ENCODE data around the gene LMNB1.
"Not testable (repeated sequence)": the region's sequence is repeated elsewhere in the genome, so short reads cannot be mapped to it uniquely, and the experiment has no call there.

The LMNB1 gene

DNA sequence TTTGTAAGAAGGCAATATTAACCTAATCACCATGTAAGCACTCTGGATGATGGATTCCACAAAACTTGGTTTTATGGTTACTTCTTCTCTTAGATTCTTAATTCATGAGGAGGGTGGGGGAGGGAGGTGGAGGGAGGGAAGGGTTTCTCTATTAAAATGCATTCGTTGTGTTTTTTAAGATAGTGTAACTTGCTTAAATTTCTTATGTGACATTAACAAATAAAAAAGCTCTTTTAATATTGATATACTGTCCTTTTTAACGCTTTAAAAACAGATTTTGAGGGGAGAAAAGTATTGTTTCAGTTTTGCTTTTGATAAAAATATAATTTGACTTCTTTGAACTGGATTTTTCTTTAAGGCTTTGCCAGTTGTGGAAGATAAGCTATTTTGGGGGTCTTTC lies 59.8 kb downstream of the LMNB1 start:
- no peak overlapping the region for H3K27ac Mint-ChIP-seq
- no peaks in the 10 kb centered on the region for H3K9me3 Mint-ChIP-seq
- H3K4me1 Mint-ChIP-seq, result no peaks in the 10 kb centered on the region
- H3K27me3 Mint-ChIP-seq, result no peaks in the 10 kb centered on the region
- ATAC-seq, result no peak
- no peak for DNase-seq
- no peak overlapping the region for H3K4me3 Mint-ChIP-seq

- Mint-ChIP-seq H3K9me3 (no peaks in the 10 kb centered on the region), H3K4me3 (no peak overlapping the region), H3K27ac (no peak overlapping the region), H3K4me1 (no peaks in the 10 kb centered on the region), H3K27me3 (no peaks in the 10 kb centered on the region)
- DNase-seq, result no peak
- no peak for ATAC-seq
These were observed 60.3 kb downstream of the LMNB1 start for GRCh38 chr5:126837242-126837641.

DNA sequence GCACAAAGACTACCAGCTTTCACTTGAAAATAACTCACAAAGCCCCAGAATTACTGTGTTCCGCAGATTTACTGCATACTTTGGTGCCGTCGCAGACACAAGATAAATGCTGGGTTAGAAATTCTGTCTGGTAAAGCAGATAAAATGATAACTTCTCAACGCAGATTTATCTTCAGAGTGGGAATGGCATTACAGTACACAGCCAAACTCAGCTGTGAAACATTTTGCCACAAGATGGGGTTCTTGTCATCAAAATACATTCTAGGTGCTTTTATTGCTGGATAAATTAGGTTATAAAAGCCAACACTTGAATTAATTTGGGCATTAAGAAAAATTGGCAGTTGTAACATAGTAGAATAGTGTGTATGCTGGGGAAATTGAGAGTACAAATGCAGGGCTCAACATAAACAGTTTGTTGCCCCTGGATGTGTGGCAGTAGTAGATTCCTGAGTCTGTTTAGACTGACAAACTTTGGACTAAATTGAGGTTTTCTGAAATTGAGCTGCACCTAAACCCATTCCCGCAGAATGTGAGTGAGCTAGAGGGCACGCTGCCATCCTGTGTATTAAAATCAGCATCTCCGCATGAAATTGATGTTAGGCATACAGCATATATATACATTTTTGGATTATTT lies 61.1 kb downstream of the LMNB1 start:
- DNase-seq (no peak), ATAC-seq (no peak)
- H3K27me3 Mint-ChIP-seq, result no peaks in the 10 kb centered on the region
- H3K4me1 Mint-ChIP-seq, result no peaks in the 10 kb centered on the region
- no peak overlapping the region for H3K4me3 Mint-ChIP-seq
- H3K27ac Mint-ChIP-seq, result no peak overlapping the region
- no peaks in the 10 kb centered on the region for H3K9me3 Mint-ChIP-seq

DNA sequence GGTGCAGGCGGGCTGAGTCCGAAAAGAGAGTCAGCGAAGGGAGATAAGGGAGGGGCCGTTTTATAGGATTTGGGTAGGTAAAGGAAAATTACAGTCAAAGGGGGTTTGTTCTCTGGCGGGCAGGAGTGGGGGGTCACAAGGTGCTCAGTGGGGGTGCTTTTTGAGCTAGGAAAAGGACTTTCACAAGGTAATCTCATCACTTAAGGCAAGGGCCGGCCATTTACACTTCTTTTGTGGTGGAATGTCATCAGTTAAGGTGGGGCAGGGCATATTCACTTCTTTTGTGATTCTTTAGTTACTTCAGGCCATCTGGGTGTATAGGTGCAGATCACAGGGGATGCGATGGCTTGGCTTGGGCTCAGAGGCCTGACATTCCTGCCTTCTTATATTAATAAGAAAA lies 62.5 kb downstream of the LMNB1 start:
- ATAC-seq, H3K9me3 Mint-ChIP-seq, DNase-seq, H3K4me3 Mint-ChIP-seq, H3K27me3 Mint-ChIP-seq: not testable (repeated sequence)
- Mint-ChIP-seq H3K27ac (peak overlapping the region in 1 of 2 donors; percentile 78), H3K4me1 (peaks cover 13% of the 10 kb centered on the region)

DNA sequence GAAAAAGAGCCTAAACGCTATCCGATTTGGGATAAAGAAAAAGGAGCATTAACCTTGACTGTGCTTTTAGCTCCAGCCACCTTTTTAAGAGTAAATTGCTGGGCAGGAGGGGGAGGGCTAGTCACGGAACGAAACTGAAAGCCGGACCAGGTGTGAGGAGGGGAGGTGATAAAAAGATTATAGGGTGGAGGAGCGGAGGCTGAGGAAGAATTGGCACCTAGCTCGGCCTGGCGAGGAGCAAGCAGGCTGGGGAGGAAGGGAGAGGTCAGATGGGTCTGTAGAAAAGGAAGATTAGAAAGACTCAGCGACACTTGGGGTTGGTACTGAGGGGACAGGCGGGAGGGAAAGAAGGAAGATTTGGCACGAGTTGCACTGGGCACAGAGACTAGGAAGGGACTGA lies 66.4 kb downstream of the LMNB1 start:
- ATAC-seq, H3K9me3 Mint-ChIP-seq, H3K4me3 Mint-ChIP-seq, DNase-seq, H3K27me3 Mint-ChIP-seq: not testable (repeated sequence)
- Mint-ChIP-seq H3K27ac (peak overlapping the region in 1 of 2 donors; percentile 57), H3K4me1 (peaks cover 25% of the 10 kb centered on the region)

GRCh38 chr5:126845470-126846070 lies 68.6 kb downstream of the LMNB1 start:
- not testable (repeated sequence) for H3K4me3 Mint-ChIP-seq, H3K9me3 Mint-ChIP-seq, H3K27me3 Mint-ChIP-seq, DNase-seq, H3K27ac Mint-ChIP-seq
- peaks cover 25% of the 10 kb centered on the region for H3K4me1 Mint-ChIP-seq
- ATAC-seq, result peak; percentile 74

DNA sequence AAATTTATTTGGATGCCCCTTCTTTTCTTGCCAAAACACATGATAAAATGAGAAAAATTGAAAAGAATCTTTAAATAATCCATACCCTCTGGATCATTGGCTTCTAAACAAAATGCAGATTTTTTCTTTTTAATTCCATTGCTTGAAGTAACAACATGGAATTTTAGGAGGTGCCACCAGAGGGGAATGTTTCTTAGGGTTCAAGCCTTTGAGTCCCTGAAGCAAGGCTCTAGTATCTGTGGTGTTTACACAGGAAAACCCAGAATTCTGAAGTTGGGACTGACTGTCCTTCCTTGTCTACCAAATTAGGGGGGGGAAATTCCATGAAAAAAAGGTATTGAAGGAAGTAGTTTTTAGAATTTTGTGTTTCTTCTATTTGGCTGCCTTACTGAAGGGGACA lies 69.4 kb downstream of the LMNB1 start:
- Mint-ChIP-seq H3K9me3 (no peaks in the 10 kb centered on the region), H3K4me1 (peaks cover 31% of the 10 kb centered on the region), H3K4me3 (no peak overlapping the region), H3K27ac (no peak overlapping the region), H3K27me3 (no peaks in the 10 kb centered on the region)
- DNase-seq (no peak), ATAC-seq (no peak)

GRCh38 chr5:126846744-126847455 lies 70.0 kb downstream of the LMNB1 start:
- Mint-ChIP-seq H3K27ac (no peak overlapping the region), H3K9me3 (no peaks in the 10 kb centered on the region), H3K27me3 (no peaks in the 10 kb centered on the region), H3K4me3 (no peak overlapping the region), H3K4me1 (peaks cover 37% of the 10 kb centered on the region)
- ATAC-seq, result no peak
- no peak for DNase-seq

- Mint-ChIP-seq H3K4me3 (no peak overlapping the region), H3K9me3 (no peaks in the 10 kb centered on the region), H3K4me1 (peaks cover 42% of the 10 kb centered on the region), H3K27ac (no peak overlapping the region), H3K27me3 (no peaks in the 10 kb centered on the region)
- ATAC-seq (no peak), DNase-seq (no peak)
These were observed 70.5 kb downstream of the LMNB1 start for GRCh38 chr5:126847456-126847820.

DNA sequence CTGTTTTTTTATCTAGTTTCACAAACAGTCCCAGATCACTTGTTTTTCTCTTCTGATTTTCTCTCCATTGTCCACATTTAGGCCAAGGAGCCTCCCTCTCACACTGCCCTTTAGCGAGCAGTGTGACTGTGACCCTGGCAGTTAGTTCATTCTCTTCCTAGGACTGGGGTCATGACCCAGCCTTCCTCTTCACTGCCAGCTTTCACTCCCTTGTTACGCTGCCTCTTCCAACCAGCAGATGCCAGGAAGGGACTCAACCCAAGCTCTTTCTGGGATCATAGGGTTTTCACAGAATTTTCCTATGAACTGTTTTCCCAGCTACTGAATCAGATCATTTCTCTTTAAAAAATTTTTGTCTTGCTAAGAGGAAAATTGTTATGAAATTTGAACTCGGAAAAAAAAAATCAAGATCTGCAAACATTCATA lies 70.9 kb downstream of the LMNB1 start:
- ATAC-seq (no peak), DNase-seq (no peak)
- Mint-ChIP-seq H3K27ac (peak overlapping the region in 1 of 2 donors; percentile 6), H3K9me3 (no peaks in the 10 kb centered on the region), H3K4me1 (peaks cover 46% of the 10 kb centered on the region), H3K4me3 (no peak overlapping the region), H3K27me3 (no peaks in the 10 kb centered on the region)

- Mint-ChIP-seq H3K4me3 (no peak overlapping the region), H3K4me1 (peaks cover 49% of the 10 kb centered on the region), H3K27ac (no peak overlapping the region), H3K27me3 (no peaks in the 10 kb centered on the region), H3K9me3 (no peaks in the 10 kb centered on the region)
- ATAC-seq (no peak), DNase-seq (no peak)
These were observed 71.3 kb downstream of the LMNB1 start for GRCh38 chr5:126848253-126848652.

GRCh38 chr5:126849101-126849678 lies 72.3 kb downstream of the LMNB1 start:
- Mint-ChIP-seq H3K27me3 (no peaks in the 10 kb centered on the region), H3K9me3 (no peaks in the 10 kb centered on the region), H3K4me1 (peaks cover 48% of the 10 kb centered on the region), H3K27ac (no peak overlapping the region), H3K4me3 (no peak overlapping the region)
- ATAC-seq (no peak), DNase-seq (no peak)

GRCh38 chr5:126851501-126852011 lies 74.6 kb downstream of the LMNB1 start:
- Mint-ChIP-seq H3K4me3 (no peak overlapping the region), H3K4me1 (peaks cover 44% of the 10 kb centered on the region), H3K27ac (no peak overlapping the region), H3K9me3 (no peaks in the 10 kb centered on the region), H3K27me3 (no peaks in the 10 kb centered on the region)
- ATAC-seq, result no peak
- DNase-seq, result no peak

GRCh38 chr5:126852091-126852571 lies 75.2 kb downstream of the LMNB1 start:
- Mint-ChIP-seq H3K27ac (peak overlapping the region; percentile 59 to 75), H3K4me1 (peaks cover 44% of the 10 kb centered on the region), H3K27me3 (no peaks in the 10 kb centered on the region), H3K4me3 (peak overlapping the region; percentile 37 to 80), H3K9me3 (no peaks in the 10 kb centered on the region)
- ATAC-seq, result peak; percentile 69
- DNase-seq, result no peak

DNA sequence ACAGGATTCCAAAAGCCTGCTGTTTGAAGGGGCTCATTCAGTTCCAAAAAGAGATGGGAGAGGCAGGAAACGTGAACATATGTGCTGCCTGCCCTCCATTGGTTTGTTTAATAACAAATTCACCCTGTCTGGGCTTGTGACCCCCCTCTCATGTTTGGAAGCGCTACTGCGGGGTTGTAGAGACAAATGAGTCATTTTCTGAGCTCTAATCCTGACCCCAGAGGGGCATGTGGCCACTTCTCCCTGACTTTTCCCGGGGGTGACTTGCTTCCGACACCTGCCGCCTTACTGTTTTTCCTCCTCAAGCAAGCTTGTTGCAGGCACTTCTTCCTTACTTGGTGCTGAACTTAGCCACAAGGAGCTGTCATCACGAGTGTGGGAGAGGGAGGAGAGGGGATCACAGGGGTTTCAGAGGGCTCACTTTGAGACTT lies 75.9 kb downstream of the LMNB1 start:
- Mint-ChIP-seq H3K4me3 (peak overlapping the region; percentile 79 to 80), H3K27me3 (no peaks in the 10 kb centered on the region), H3K4me1 (peaks cover 44% of the 10 kb centered on the region), H3K27ac (peak overlapping the region; percentile 59 to 75), H3K9me3 (no peaks in the 10 kb centered on the region)
- no peak for DNase-seq
- no peak for ATAC-seq
